Measurements from ENCODE around the gene KRTAP16-1. TPM values are rescaled to one million over a fixed set of nuclear protein-coding genes. Genes with fewer than 3 reads are reported as not detected.

Gene KRTAP16-1
- total and polyA plus RNA-seq, 2 of the 8 experiments (the other 6 are each of a cell fraction or from before 2014, with no cell fraction given) = not detected

DNA sequence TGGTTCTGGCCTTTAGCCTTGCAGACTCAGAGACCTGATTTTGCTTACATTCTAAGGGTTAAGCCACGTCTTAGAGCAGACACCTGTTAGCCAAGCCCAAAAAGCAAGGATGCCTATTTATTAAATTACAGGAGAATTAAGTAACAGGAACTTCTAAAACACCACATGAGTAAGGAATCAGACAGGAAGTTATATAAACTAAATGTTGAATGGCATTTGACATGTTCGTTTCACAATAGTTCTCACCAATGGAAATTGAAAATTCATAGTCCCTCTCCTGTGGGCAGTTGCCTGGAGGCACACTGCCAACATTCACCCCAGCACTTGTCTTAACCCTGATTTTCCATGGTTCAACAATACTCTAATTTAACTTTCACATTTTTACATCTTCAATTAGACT lies 24.6 kb downstream of the KRTAP16-1 start:
- Histone ChIP-seq H3K14ac (ENCODE audit: insufficient read length) (no peak overlapping the region), H3K9ac (replicated peaks in 1 of 4; ENCODE audit: extremely low read depth in 1 of 4, low read depth in 3 of 4, low read length in 3 of 4) (no peak overlapping the region), H3K27ac (ENCODE audit: low read depth, low read length) (no peak overlapping the region), H3K4me3 (ENCODE audit: extremely low read depth in 1 of 4, insufficient read depth in 2 of 4, low read depth in 3 of 4, low read length in 4 of 4) (no peak overlapping the region), H2BK12ac (ENCODE audit: low read depth, low read length) (no peak overlapping the region), H3K36me3 (ENCODE audit: control insufficient read depth in 2 of 4, insufficient read depth in 4 of 4, low read length in 3 of 4) (no peaks in the 10 kb centered on the region), H4K20me1 (replicated peaks in 1 of 2; ENCODE audit: control insufficient read depth in 1 of 2, insufficient read depth in 2 of 2, low read length in 2 of 2) (no peaks in the 10 kb centered on the region), H2AFZ (ENCODE audit: low read length) (no peak overlapping the region), H4K5ac (ENCODE audit: insufficient read length, low read depth, low read length) (no peak overlapping the region), H3K79me1 (ENCODE audit: low read depth, low read length) (no peaks in the 10 kb centered on the region), H3K4ac (replicated peaks; ENCODE audit: insufficient read length, low read depth, low read length) (no peak overlapping the region), H2BK20ac (ENCODE audit: low read length) (no peak overlapping the region), H3K23ac (ENCODE audit: insufficient read length) (no peak overlapping the region), H4K8ac (ENCODE audit: extremely low read depth, insufficient read depth, low read length) (no peak overlapping the region), H3K18ac (ENCODE audit: extremely low read depth, low read length) (no peak overlapping the region), H3K9me3 (ENCODE audit: insufficient read depth in 2 of 2, low read depth in 1 of 2, low read length in 1 of 2) (no peaks in the 10 kb centered on the region), H3K4me1 (replicated peaks in 1 of 4; ENCODE audit: control insufficient read depth in 3 of 4, insufficient read depth in 4 of 4, low read length in 3 of 4) (no peaks in the 10 kb centered on the region), H2BK5ac (ENCODE audit: low read depth, low read length) (no peak overlapping the region), H3K23me2 (ENCODE audit: low read depth, low read length) (no peaks in the 10 kb centered on the region), H3K56ac (replicated peaks; ENCODE audit: insufficient read length, low read depth, low read length) (no peak overlapping the region), H3K79me2 (ENCODE audit: control insufficient read depth in 1 of 2, insufficient read depth in 2 of 2, low read length in 2 of 2) (no peaks in the 10 kb centered on the region), H3K27me3 (replicated peaks in 1 of 4; ENCODE audit: control insufficient read depth in 3 of 4, extremely low read depth in 1 of 4, insufficient read depth in 3 of 4, low read length in 3 of 4) (no peaks in the 10 kb centered on the region), H4K91ac (replicated peaks; ENCODE audit: insufficient read length, low read length) (no peak overlapping the region), H3K4me2 (ENCODE audit: insufficient read depth in 1 of 2, low read depth in 2 of 2, low read length in 2 of 2) (no peak overlapping the region), H2BK120ac (replicated peaks; ENCODE audit: low read depth, low read length) (no peak overlapping the region), H2BK15ac (ENCODE audit: low read length) (no peak overlapping the region), H2AK5ac (ENCODE audit: low read depth, low read length) (no peak overlapping the region)
- FAIRE-seq = no peak
- 85% methylated on average over 2 of the region's 2 CpGs; no CpG with 5 or more reads in 1 of the 2 experiments for WGBS, 2 experiments (ENCODE audit: extremely low coverage in 1 of 2, insufficient coverage in 1 of 2, insufficient read length in 1 of 2, insufficient replicate concordance in 2 of 2, low coverage in 1 of 2, low lambda C conversion rate in 2 of 2, missing lambda C conversion rate in 1 of 2)
- CTCF ChIA-PET (ENCODE audit: partially characterized antibody) = no interaction called here
- no peak for DNase-seq (ENCODE audit: low read depth in 1 of 2, low spot score in 2 of 2)
- POLR2A ChIA-PET (ENCODE audit: partially characterized antibody) = no interaction called here
- no peak for TF ChIP-seq RFX5 (IDR thresholded peaks at IDR 0.05; ENCODE audit: borderline replicate concordance, low read depth, low read length)
- TF ChIP-seq, protein P1, sequence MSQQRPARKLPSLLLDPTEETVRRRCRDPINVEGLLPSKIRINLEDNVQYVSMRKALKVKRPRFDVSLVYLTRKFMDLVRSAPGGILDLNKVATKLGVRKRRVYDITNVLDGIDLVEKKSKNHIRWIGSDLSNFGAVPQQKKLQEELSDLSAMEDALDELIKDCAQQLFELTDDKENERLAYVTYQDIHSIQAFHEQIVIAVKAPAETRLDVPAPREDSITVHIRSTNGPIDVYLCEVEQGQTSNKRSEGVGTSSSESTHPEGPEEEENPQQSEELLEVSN (IDR thresholded peaks at IDR 0.05) = no peak
- no peak for TF ChIP-seq GTF2F1 (IDR thresholded peaks at IDR 0.05; ENCODE audit: borderline replicate concordance, low read depth, low read length)
- TF ChIP-seq, protein P2, sequence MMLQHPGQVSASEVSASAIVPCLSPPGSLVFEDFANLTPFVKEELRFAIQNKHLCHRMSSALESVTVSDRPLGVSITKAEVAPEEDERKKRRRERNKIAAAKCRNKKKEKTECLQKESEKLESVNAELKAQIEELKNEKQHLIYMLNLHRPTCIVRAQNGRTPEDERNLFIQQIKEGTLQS (IDR thresholded peaks at IDR 0.05; ENCODE audit: insufficient read depth, low read depth, low read length) = no peak
- TF ChIP-seq SRF (IDR thresholded peaks at IDR 0.05; ENCODE audit: low read depth, low read length) = no peak
- TF ChIP-seq SIX5 (IDR thresholded peaks at IDR 0.05; ENCODE audit: low read depth, low read length) = no peak
